IPS-18c (cell line): ENCODE results near the gene CWC25.

Experiments
- H3K4me3 ChIP-seq: 2 replicates; pipeline ENCODE4 v1.7.0; 2013; ENCODE audit warnings: low read depth, mild to moderate bottlenecking, low read length, moderate library complexity; ENCODE audit not compliant: insufficient read depth
- H3K9me3 ChIP-seq: one replicate; pipeline ENCODE4 v1.6.1; 2013; ENCODE audit warnings: mild to moderate bottlenecking, low read length, moderate library complexity; ENCODE audit not compliant: control insufficient read depth, insufficient read depth

CWC25 gene

GRCh38 chr17:38824899-38825761 is at the start of gene CWC25:
CWC25 (minus strand) TSS chr17:38825321; CDS start chr17:38825183, 138 bp downstream.
- no peaks in the 10 kb centered on the region for H3K9me3 ChIP-seq

GRCh38 chr17:38873640-38874380 is 48.7 kb upstream of the CWC25 start:
- H3K9me3 ChIP-seq: no peaks in the 10 kb centered on the region
- no peak overlapping the region for H3K4me3 ChIP-seq

More at GRCh38 chr17:38824899-38825761, at the start of gene CWC25:
- H3K4me3 ChIP-seq: peak within 1 kb of the TSS; percentile 62

- no peak overlapping the region for H3K4me3 ChIP-seq
- no peaks in the 10 kb centered on the region for H3K9me3 ChIP-seq
These were observed 47.7 kb upstream of the CWC25 start for GRCh38 chr17:38872671-38873385.

- peak overlapping the region; percentile 81 for H3K4me3 ChIP-seq
- H3K9me3 ChIP-seq: no peaks in the 10 kb centered on the region
These were observed 46.9 kb upstream of the CWC25 start for GRCh38 chr17:38872027-38872511.

- H3K9me3 ChIP-seq: no peaks in the 10 kb centered on the region
- H3K4me3 ChIP-seq: peak overlapping the region; percentile 81
These were observed 46.3 kb upstream of the CWC25 start for GRCh38 chr17:38871247-38872015.

GRCh38 chr17:38870259-38871165 is 45.4 kb upstream of the CWC25 start:
- no peaks in the 10 kb centered on the region for H3K9me3 ChIP-seq
- peak overlapping the region; percentile 99 for H3K4me3 ChIP-seq

- no peaks in the 10 kb centered on the region for H3K9me3 ChIP-seq
- H3K4me3 ChIP-seq: peak within 1 kb of the TSS; percentile 99
These were observed 44.6 kb upstream of the CWC25 start, which contains the start of gene LASP1 for GRCh38 chr17:38869526-38870258. LASP1 (plus strand) TSS chr17:38870058; CDS start chr17:38870190, 132 bp downstream.

GRCh38 chr17:38868817-38869525 is 43.9 kb upstream of the CWC25 start:
- Histone ChIP-seq H3K9me3 (no peaks in the 10 kb centered on the region), H3K4me3 (peak overlapping the region; percentile 99)

GRCh38 chr17:38867968-38868816 is 43.1 kb upstream of the CWC25 start:
- Histone ChIP-seq H3K4me3 (peak overlapping the region; percentile 99), H3K9me3 (no peaks in the 10 kb centered on the region)

GRCh38 chr17:38867179-38867967 is 42.3 kb upstream of the CWC25 start:
- H3K4me3 ChIP-seq: peak overlapping the region; percentile 99
- H3K9me3 ChIP-seq: no peaks in the 10 kb centered on the region

- Histone ChIP-seq H3K9me3 (no peaks in the 10 kb centered on the region), H3K4me3 (no peak overlapping the region)
These were observed 39.7 kb upstream of the CWC25 start for GRCh38 chr17:38864636-38865398.

GRCh38 chr17:38861399-38861843 is 36.3 kb upstream of the CWC25 start:
- no peaks in the 10 kb centered on the region for H3K9me3 ChIP-seq
- no peak overlapping the region for H3K4me3 ChIP-seq
